HG02938 (cell line): Measurements from ENCODE around the gene PAN3.
"Not testable (repeated sequence)": the region's sequence is repeated elsewhere in the genome, so short reads cannot be mapped to it uniquely, and the experiment has no call there.

Experiments used
- ATAC-seq: cut with Tn5 transposase; IDR thresholded peaks from one replicate; pipeline ENCODE4 v1.9.1; 2021; ENCODE audit warnings: mild to moderate bottlenecking, moderate library complexity; ENCODE audit not compliant: unreplicated experiment

Gene PAN3

GRCh38 chr13:28138012-28138755 is at the start of gene PAN3:
Gene PAN3 (plus strand): TSS chr13:28138545. CDS start chr13:28138658, 113 bp downstream.
- ATAC-seq: peak; percentile 54

- no peak for ATAC-seq
These were observed 49.3 kb upstream of the PAN3 start for GRCh38 chr13:28089065-28089464.

DNA sequence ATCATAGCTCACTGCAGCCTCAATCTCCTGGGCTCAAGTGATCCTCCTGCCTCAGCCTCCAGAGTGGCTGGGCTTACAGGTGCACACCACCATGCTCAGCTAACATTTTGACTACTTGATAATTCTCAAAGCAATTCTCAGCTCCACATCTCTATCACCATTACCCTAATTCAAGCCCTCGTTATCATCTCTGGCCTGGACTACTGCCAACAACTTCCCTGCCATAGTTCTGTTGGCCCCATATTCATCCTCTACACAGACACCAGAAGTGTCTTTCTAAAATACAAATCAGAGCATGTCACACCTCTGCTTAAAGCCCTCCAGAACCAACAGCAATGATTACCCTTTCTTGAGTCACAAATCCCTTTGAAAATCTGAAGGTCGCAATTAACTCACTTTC is 45.9 kb upstream of the PAN3 start:
- ATAC-seq: no peak

DNA sequence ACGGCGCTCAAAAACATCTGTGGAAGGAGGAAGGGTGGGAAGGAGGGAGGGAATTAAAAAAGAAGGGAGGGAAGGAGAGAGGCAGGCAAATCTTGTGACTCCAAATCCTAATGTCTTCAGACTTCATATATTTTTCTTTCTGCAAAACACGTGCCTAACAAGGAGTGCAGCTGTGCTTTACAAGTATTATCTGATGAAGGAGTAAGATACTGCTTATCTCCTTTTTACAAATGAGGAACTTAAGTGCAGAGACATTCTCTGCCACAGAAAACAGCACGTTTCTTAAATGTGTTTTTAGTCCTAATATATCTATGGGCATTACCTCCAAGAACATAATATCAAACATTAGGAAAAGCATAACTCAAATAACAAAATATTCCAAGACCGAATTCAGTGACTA is 44.5 kb upstream of the PAN3 start:
- ATAC-seq: no peak

DNA sequence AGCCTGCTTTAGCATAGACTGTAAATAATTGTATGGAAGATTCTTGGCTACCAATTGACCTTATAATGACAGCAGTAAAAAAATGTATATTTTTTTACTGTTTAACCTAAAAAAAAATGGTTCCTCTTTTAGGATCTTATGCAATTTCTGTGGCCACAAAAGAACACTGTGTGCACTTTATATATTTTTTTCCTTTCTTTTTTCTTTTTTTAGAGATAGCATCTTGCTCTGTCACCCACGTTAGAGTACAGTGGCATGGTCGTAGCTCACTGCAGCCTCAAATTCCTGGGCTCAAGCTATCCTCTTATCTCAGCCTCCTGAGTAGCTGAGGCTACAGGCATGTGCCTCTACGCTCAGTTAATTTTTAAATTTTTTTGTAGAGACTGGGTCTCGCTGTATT is 44.0 kb upstream of the PAN3 start:
- no peak for ATAC-seq

GRCh38 chr13:28097503-28097902 is 40.8 kb upstream of the PAN3 start:
- ATAC-seq: no peak

- ATAC-seq: no peak
These were observed 38.8 kb upstream of the PAN3 start for GRCh38 chr13:28099396-28100149.

- ATAC-seq: no peak
These were observed 37.9 kb upstream of the PAN3 start, which contains the start of gene FLT3 for GRCh38 chr13:28100150-28101121. Gene FLT3 (minus strand): TSS chr13:28100576. CDS start chr13:28100510, 66 bp downstream.

DNA sequence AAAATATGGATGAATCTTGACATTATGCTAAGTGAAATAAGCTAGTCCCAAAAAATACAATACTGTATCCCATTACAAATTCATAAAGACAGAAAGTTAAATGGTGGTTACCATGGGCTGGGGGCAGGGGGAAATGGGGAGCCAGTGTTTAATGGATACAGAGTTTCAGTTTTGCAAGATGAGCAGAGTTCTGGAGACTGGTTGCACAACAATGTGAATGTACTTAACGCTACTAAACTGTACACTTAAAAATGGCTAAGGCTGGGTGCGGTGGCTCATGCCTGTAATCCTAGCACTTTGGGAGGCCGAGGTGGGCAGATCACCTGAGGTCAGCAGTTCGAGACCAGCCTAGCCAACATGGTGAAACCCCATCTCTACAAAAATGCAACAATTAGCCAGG is 36.5 kb upstream of the PAN3 start:
- ATAC-seq: not testable (repeated sequence)

DNA sequence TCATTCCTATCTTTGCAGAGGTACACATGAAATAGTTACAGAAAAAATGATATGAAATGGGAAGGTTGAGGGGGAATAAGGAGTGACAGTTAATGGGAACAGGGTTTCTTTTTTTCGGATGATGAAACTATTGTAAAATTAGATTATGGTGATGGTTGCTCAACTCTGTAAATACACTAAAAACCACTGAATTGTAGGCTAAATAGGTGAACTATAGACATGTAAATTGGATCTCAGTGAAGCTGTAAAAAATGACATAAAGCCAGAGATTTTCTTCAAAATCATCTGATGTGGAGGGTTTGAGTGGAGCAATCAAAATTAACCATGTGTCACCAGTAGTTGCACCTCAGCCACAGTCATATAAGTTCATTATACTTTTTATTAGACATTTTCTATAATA is 31.4 kb upstream of the PAN3 start:
- no peak for ATAC-seq

DNA sequence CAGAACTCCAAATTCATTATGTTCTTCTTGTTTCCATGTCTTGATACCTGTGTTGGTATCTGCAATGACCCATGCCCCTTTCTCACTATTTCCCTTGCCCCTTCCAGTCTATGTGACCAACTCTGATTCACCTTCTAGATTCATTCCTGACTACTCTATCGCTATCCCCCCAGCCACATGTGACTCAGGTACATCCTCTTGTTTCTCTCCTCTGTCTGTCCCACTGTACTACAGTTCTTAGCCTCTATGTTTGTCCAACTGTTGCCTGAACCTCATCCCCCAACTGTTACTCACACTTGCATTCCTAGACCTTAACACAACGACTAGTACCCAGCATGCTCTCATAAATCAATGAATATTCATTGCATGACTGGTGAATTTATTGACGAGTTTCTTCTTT is 27.9 kb upstream of the PAN3 start:
- ATAC-seq: no peak

- no peak for ATAC-seq
These were observed 21.6 kb upstream of the PAN3 start for GRCh38 chr13:28116736-28117135.

DNA sequence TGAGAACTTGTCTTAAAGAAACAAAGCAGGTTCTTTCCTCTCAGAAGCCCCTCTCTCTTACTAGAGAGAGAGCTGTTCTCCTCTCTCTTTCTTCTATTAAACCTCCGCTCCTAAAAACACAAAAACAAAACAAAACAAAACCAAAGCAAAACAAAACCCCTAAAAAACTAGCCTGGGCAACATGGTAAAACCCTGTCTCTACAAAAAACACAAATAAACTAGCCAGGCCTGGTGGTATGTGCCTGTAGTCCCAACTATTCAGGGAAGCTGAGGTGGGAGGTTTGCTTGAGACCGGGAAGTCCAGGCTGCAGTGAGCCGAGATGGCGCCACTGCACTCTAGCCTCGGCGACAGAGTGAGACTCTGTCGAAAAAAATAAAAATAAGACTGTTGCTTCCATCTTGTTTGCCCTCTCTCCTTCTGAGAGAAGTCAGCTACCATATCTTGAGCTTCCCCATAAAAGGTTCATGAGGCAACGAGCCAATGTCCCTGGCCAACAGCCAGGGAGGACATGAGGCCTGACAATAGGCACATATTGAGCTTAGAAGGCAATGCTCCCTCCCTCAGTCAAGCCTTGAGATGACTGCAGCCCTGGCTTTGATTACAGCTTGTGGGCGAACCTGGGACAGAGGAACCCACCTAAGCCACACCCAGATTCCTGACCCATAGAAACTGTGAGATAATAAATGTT is 20.5 kb upstream of the PAN3 start:
- no peak for ATAC-seq

DNA sequence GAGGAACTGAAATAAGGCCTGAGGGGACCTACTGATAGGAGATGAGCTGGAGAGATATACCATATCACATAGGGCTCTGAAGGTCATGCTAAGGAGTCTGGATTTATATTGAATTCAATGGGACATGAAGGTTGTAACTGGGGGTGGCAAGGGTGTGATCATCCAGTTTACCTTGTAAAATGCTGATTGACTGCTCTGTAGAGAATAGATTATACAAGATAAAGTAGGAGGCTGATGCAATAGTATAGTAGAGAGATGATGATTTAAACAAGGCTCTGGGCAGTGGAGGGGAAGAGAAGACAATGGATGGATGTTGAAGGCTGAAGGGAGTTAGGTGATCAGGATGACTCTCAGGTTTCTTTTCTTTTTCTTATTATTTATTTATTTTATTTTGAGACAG is 18.0 kb upstream of the PAN3 start:
- ATAC-seq: no peak

DNA sequence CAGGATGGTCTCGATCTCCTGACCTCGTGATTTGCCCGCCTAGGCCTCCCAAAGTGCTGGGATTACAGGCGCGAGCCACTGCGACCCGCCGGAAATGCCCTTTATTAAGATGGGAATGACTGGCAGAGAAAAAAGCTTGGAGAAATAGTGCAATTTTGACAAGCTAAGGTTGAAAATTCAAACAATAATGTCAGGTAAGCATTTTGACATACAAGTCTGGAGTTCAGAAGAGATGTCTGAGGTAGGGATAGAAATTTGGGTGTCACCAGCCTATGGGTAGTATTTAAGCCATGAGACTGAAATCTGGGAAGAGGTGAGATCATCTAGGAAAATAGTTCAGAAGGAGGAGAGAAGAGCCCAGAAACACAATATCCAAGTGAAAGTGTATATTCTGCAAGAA is 17.1 kb upstream of the PAN3 start:
- ATAC-seq: no peak

DNA sequence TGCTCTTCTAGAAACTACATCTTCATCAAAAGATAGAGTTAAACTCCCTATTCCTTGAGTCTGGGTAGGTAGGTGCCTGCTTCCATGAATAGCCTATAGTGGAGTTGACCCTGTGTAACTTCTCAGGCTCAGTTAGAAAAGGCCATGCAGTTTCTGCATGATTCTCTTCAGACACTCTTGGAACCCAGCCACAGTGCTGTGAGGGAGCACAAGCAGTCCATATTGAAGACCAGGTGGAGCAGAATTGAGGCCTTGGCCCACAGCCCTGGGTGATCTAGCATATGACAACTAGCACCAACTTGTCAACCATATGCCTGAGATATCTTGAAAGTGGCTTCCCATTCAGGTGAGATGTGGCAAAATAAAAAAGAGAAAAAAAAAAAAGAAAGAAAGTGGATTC is 10.3 kb upstream of the PAN3 start:
- no peak for ATAC-seq

- no peak for ATAC-seq
These were observed 9.4 kb upstream of the PAN3 start for GRCh38 chr13:28128926-28129325.

DNA sequence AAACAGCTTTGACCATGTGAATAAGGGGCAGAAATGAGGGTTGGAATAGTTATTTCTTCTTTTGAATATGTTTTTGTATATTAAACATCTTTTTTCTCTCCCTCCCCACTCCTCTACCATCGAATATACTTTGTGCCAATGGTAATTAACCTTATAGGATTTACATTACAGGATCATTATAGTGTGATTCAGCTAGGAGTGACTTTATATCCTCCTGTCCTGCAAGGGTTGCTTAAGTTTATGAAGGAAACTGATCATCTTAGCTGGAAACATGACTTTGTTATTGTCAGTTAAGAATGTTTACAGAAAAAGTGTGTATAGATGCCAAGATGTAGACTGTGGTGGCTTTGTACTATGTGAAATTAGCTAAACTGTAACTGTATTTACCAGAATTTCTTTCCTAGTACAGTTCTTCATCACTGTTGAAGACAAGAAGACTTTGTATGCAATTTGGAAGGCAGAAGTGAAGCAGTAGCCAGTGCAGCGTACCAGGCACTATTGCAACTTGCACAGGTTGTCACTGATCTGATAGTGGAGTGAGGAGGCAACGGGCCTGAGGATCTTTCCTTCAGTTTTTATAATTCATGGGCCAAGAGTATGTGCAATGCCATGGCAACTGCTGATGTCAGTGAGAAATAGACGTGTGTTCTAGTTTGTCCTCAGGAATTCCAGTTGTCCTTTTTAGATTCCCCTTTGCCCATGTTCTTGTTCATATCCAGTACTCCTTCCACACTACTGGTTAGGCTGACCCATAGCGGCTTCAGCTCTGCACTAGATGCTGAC is 8.2 kb upstream of the PAN3 start:
- ATAC-seq: no peak

DNA sequence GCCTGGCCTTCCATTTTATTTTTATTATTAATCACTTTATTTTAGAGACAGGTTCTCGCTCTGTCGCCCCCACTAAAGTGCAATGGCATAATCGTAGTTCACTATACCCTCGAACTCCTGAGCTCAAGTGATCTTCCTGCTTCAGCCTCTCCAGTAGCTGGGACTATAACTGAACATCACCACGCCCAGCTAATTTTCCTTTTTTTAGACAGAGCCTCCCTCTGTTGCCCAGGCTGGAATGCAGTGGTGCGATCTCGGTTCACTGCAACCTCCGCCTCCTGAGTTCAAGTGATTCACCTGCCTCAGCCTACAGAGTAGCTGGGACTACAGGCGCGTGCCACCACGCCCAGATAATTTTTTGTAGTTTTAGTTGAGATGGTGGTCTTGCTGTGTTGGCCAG is 6.7 kb upstream of the PAN3 start:
- no peak for ATAC-seq

- ATAC-seq: no peak
These were observed 1.4 kb upstream of the PAN3 start for GRCh38 chr13:28136916-28137315.
